ENCODE results near the gene BTLA. TPM values are rescaled to one million over a fixed set of nuclear protein-coding genes. Genes with fewer than 3 reads are reported as not detected.

The BTLA gene
- total RNA-seq, 4 donors from 2014 or later = 2.9 TPM; not detected in 3

DNA sequence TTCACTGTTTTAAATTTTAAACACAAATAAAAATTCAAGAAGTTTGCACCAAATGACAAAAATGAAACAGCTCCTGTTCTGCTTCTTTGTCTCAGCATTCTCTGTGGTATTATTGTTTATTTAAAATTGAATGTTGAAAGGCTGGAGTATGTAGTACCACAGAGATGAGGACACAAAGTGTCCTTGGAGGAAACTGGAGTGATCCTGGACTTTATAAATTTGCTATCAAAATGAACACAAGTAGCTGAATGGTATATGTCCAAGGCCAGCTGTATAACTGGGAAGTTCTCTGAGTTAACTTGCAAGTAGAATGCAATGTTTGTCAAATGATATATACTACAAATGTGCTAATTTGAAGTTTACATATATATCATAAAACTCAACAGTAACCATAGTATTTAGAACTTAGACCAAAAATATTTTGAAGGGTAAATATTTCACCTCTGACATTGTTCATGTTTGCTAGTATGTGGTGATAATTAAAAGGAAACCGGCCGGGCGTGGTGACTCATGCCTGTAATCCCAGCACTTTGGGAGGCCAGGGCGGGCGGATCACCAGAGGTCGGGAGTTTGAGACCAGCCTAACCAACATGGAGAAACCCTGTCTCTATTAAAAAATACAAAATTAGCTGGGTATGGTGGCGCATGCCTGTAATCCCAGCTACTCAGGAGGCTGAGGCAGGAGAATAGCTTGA lies 12.3 kb downstream of the BTLA start:
- no peak for DNase-seq (ENCODE audit: low spot score in 2 of 2)
- WGBS = 83% methylated on average over 7 of the region's 7 CpGs
- no peak for TF ChIP-seq POLR2AphosphoS5 (IDR thresholded peaks at IDR 0.05)
- no peak for TF ChIP-seq EP300 (IDR thresholded peaks at IDR 0.05)
- TF ChIP-seq, protein P1, sequence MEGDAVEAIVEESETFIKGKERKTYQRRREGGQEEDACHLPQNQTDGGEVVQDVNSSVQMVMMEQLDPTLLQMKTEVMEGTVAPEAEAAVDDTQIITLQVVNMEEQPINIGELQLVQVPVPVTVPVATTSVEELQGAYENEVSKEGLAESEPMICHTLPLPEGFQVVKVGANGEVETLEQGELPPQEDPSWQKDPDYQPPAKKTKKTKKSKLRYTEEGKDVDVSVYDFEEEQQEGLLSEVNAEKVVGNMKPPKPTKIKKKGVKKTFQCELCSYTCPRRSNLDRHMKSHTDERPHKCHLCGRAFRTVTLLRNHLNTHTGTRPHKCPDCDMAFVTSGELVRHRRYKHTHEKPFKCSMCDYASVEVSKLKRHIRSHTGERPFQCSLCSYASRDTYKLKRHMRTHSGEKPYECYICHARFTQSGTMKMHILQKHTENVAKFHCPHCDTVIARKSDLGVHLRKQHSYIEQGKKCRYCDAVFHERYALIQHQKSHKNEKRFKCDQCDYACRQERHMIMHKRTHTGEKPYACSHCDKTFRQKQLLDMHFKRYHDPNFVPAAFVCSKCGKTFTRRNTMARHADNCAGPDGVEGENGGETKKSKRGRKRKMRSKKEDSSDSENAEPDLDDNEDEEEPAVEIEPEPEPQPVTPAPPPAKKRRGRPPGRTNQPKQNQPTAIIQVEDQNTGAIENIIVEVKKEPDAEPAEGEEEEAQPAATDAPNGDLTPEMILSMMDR (IDR thresholded peaks at IDR 0.05) = no peak
- TF ChIP-seq POLR2A (IDR thresholded peaks at IDR 0.05) = no peak
- no peak overlapping the region for H3K27ac ChIP-seq
- H3K9me3 ChIP-seq = no peaks in the 10 kb centered on the region
- H3K27me3 ChIP-seq = no peaks in the 10 kb centered on the region
- no peaks in the 10 kb centered on the region for H3K36me3 ChIP-seq
- no peak overlapping the region for H3K4me3 ChIP-seq
- H3K4me1 ChIP-seq = no peaks in the 10 kb centered on the region

DNA sequence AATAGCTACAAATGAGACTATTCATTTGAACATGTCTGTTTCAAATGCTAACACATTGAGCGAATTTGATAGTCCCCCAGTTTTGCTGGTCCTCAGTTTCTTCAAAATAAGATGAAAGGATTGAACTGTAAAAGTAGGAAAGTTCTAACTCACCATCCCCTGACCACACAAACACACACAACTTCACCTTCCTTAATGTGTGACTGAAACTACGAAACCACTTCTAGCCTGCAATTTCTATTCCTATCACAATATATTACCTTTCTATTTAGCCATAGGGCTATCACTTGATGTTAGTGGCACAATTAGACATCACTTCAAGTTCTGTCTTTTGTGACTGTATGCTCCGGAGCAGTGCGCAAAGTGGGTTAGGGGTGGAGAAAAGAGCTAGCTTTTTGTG lies 14.9 kb downstream of the BTLA start:
- DNase-seq (ENCODE audit: low spot score in 2 of 2) = no peak
- H3K4me3 ChIP-seq = no peak overlapping the region
- 91% methylated on average over 4 of the region's 4 CpGs for WGBS
- H3K36me3 ChIP-seq = no peaks in the 10 kb centered on the region
- H3K9me3 ChIP-seq = no peaks in the 10 kb centered on the region
- TF ChIP-seq, protein P1 (IDR thresholded peaks at IDR 0.05) = no peak
- no peak for TF ChIP-seq EP300 (IDR thresholded peaks at IDR 0.05)
- no peak for TF ChIP-seq POLR2AphosphoS5 (IDR thresholded peaks at IDR 0.05)
- TF ChIP-seq POLR2A (IDR thresholded peaks at IDR 0.05) = no peak
- H3K27ac ChIP-seq = no peak overlapping the region
- no peaks in the 10 kb centered on the region for H3K4me1 ChIP-seq
- H3K27me3 ChIP-seq = no peaks in the 10 kb centered on the region

DNA sequence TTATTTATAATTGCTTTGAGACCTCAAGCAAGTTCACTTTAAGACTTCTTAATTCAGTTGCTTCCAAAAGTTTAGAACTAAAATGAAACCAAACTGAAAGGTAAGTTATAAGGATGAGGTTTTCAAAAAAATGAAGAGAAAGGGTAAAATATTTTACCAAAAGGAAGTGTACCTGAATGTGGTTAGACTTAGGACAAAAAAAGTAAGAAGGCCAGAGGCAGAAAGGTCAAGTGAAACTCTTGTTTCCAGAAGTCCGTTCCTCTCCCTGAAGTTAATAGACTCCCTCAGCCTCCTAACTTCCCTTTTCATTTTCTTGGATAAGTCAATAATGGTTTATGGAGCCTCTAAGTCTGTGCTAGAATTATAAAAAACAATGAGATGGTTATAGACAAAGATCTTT lies 16.6 kb downstream of the BTLA start:
- Histone ChIP-seq H3K4me1 (no peaks in the 10 kb centered on the region), H3K36me3 (no peaks in the 10 kb centered on the region), H3K9me3 (no peaks in the 10 kb centered on the region), H3K4me3 (no peak overlapping the region), H3K27me3 (no peaks in the 10 kb centered on the region), H3K27ac (no peak overlapping the region)
- TF ChIP-seq POLR2A (IDR thresholded peaks at IDR 0.05) (no peak), POLR2AphosphoS5 (IDR thresholded peaks at IDR 0.05) (no peak), EP300 (IDR thresholded peaks at IDR 0.05) (no peak)
- TF ChIP-seq, protein P1 (IDR thresholded peaks at IDR 0.05) = no peak
- WGBS = 81% methylated on average over 1 of the region's 1 CpG
- DNase-seq (ENCODE audit: low spot score in 2 of 2) = no peak

DNA sequence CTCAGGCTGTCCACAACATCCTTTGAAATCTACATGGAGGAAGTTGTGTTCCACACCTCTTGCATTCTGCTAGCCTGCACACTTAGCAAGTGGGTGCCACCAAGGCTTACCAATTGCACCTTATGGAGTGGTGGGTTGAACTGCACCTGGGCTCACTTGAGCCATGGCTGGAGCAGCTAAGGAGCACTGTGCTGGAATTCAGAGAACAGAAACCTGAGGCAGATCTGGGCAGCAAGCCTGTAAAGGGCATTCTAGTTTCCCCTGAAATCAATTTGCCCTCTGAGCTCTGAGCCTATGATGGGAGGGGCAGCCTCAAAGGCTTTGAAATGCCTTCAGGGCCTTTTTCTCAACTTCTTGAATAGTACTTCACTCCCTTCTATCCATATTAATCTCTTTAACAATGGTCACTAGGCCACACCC lies 18.0 kb downstream of the BTLA start:
- no peaks in the 10 kb centered on the region for H3K9me3 ChIP-seq
- no peak overlapping the region for H3K27ac ChIP-seq
- no peak for DNase-seq (ENCODE audit: low spot score in 2 of 2)
- H3K4me3 ChIP-seq = no peak overlapping the region
- no peaks in the 10 kb centered on the region for H3K27me3 ChIP-seq
- TF ChIP-seq POLR2A (IDR thresholded peaks at IDR 0.05) (no peak), EP300 (IDR thresholded peaks at IDR 0.05) (no peak), POLR2AphosphoS5 (IDR thresholded peaks at IDR 0.05) (no peak)
- TF ChIP-seq, protein P1 (IDR thresholded peaks at IDR 0.05) = no peak
- H3K36me3 ChIP-seq = no peaks in the 10 kb centered on the region
- H3K4me1 ChIP-seq = no peaks in the 10 kb centered on the region

DNA sequence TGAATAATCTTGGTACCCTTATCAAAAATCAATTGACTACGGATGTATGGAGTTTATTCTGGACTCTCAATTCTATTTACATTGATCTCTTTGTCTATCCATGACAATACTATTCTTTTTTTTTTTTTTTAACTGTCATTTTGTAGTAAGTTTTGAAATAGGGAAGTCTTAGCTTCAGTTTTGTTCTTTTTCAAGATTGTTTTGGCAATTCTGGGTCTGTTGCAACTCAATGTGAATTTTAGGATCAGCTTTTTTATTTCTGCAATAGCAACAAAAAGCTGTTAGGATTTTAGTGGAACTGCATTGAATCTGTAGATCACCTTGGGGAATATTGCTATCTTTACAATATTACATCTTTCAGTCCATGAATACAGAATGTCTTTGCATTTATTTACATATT lies 21.4 kb downstream of the BTLA start:
- Histone ChIP-seq H3K36me3 (no peaks in the 10 kb centered on the region), H3K27me3 (no peaks in the 10 kb centered on the region), H3K4me3 (no peak overlapping the region), H3K9me3 (no peaks in the 10 kb centered on the region), H3K4me1 (no peaks in the 10 kb centered on the region), H3K27ac (no peak overlapping the region)
- 86% methylated on average over 1 of the region's 1 CpG for WGBS
- TF ChIP-seq POLR2A (IDR thresholded peaks at IDR 0.05) (no peak), EP300 (IDR thresholded peaks at IDR 0.05) (no peak), POLR2AphosphoS5 (IDR thresholded peaks at IDR 0.05) (no peak)
- TF ChIP-seq, protein P1 (IDR thresholded peaks at IDR 0.05) = no peak
- DNase-seq (ENCODE audit: low spot score in 2 of 2) = no peak

All from suprapubic skin (tissue), 4 donors.